ENCODE data around the gene TP53AIP1.

Gene TP53AIP1

GRCh38 chr11:128942817-128943427 lies at the start of gene TP53AIP1:
TSS of gene TP53AIP1 (minus strand) at chr11:128942871. CDS start at chr11:128937818, 5,053 bp downstream.
- no peak for DNase-seq

- no peak for DNase-seq
These were observed 45.7 kb upstream of the TP53AIP1 start for GRCh38 chr11:128988242-128988970.

- no peak for DNase-seq
These were observed 43.2 kb upstream of the TP53AIP1 start for GRCh38 chr11:128985880-128986279.

- DNase-seq, result no peak
These were observed 40.4 kb upstream of the TP53AIP1 start for GRCh38 chr11:128983023-128983422.

- DNase-seq, result no peak
These were observed 38.6 kb upstream of the TP53AIP1 start for GRCh38 chr11:128981254-128981653.

- no peak for DNase-seq
These were observed 28.0 kb upstream of the TP53AIP1 start for GRCh38 chr11:128970598-128971190.

GRCh38 chr11:128968916-128969315 lies 26.2 kb upstream of the TP53AIP1 start:
- DNase-seq, result no peak

- DNase-seq, result no peak
These were observed 24.9 kb upstream of the TP53AIP1 start for GRCh38 chr11:128967578-128967977.

- no peak for DNase-seq
These were observed 22.8 kb upstream of the TP53AIP1 start for GRCh38 chr11:128965485-128965884.

- no peak for DNase-seq
These were observed 21.8 kb upstream of the TP53AIP1 start for GRCh38 chr11:128964463-128964930.

GRCh38 chr11:128963744-128964325 lies 21.2 kb upstream of the TP53AIP1 start:
- no peak for DNase-seq

GRCh38 chr11:128962896-128963295 lies 20.2 kb upstream of the TP53AIP1 start:
- no peak for DNase-seq

GRCh38 chr11:128961645-128962044 lies 19.0 kb upstream of the TP53AIP1 start:
- DNase-seq, result no peak

GRCh38 chr11:128957202-128957482 lies 14.5 kb upstream of the TP53AIP1 start:
- no peak for DNase-seq

GRCh38 chr11:128956401-128957201 lies 13.9 kb upstream of the TP53AIP1 start:
- DNase-seq, result peak; percentile 61

- no peak for DNase-seq
These were observed 13.0 kb upstream of the TP53AIP1 start for GRCh38 chr11:128955636-128956035.

GRCh38 chr11:128953151-128953550 lies 10.5 kb upstream of the TP53AIP1 start:
- no peak for DNase-seq

- DNase-seq, result no peak
These were observed 7.3 kb upstream of the TP53AIP1 start for GRCh38 chr11:128949791-128950454.

- DNase-seq, result no peak
These were observed 5.9 kb upstream of the TP53AIP1 start for GRCh38 chr11:128948583-128948982.

- DNase-seq, result no peak
These were observed 5.1 kb upstream of the TP53AIP1 start for GRCh38 chr11:128947773-128948172.

GRCh38 chr11:128946648-128947047 lies 4.0 kb upstream of the TP53AIP1 start:
- DNase-seq, result no peak

- no peak for DNase-seq
These were observed 831 bp upstream of the TP53AIP1 start for GRCh38 chr11:128943428-128943976.
